GM12874 (cell line): ENCODE data around the gene SLC7A11.

Experiments
- CTCF ChIP-seq: IDR thresholded peaks from 2 replicates; pipeline ENCODE4 v1.5.1; 2011; ENCODE audit warnings: low read depth, mild to moderate bottlenecking, control low read depth, low read length, moderate library complexity; ENCODE audit not compliant: insufficient read depth

Gene SLC7A11

GRCh38 chr4:138269175-138269574 lies 27.0 kb upstream of the SLC7A11 start:
- TF ChIP-seq CTCF = no peak

DNA sequence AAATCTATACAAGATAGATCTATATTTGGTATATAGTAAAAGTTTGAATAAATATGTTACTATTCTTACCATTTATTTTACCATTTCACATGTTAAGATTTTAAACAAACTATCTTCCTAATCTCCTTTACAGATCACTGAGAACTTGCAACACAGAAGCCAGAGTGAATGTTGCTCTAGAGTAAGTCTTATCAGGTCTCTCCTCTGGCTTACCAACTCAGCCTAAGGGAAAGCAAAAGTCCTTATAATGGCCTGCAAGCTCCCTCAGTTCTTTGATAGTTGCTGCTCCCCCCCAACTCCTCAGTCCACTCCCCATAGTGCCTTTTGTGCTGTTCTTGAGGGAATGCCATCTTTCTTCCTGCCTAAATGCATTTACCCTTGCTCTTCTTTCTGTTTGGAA lies 25.7 kb upstream of the SLC7A11 start:
- no peak for TF ChIP-seq CTCF

GRCh38 chr4:138266948-138267347 lies 24.8 kb upstream of the SLC7A11 start:
- no peak for TF ChIP-seq CTCF

DNA sequence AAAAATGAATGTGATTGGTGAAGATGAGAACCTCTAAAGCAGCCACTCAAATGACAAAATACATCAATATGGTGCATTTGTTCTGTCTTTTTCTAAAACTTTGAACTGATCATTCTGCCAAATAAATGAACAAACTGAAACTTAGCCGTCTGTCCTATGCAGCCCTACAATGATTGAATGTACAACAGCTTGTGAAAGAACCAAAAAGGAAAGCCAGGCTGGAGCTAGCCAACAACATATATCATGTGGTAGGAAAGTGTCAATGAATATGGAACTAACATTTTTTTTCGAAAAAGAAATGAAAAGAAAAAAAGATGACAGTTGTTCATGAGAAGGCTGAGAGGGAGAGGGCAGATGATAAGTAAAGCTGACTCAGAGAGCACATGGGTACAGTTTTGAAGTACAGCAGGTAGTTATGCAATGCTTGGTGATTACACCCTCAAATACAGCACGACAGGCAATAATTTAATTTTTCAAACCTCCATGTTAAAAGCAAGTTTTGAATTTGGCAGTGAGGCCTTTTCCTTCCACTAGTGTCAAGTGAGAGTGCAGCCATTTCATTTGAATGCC lies 21.2 kb upstream of the SLC7A11 start:
- no peak for TF ChIP-seq CTCF

DNA sequence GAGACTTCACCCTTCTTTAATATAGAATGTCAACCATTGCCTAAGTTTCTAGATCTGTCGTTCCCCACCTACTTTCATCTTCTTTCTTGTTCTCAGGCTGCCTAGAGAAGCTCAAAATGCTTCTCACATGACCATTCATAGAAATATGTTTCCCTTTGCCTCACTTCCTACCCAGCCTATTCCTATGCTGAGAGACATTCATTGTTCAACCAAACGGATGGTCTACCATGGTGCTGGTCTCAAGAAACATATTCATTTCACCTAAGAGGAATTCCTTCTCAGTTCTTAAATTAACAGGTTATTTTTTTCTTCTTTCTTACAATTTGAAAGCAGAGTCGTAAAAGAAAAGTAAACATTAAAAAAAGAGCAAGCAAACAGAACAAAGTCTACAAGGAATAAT lies 20.3 kb upstream of the SLC7A11 start:
- no peak for TF ChIP-seq CTCF

GRCh38 chr4:138262030-138262429 lies 19.9 kb upstream of the SLC7A11 start:
- no peak for TF ChIP-seq CTCF

- TF ChIP-seq CTCF = no peak
Measured at GRCh38 chr4:138259824-138260223, 17.7 kb upstream of the SLC7A11 start.
